ENCODE measurements around the gene CDK2AP2.
"Not testable (repeated sequence)": the region's sequence is repeated elsewhere in the genome, so short reads cannot be mapped to it uniquely, and the experiment has no call there.

Gene CDK2AP2

DNA sequence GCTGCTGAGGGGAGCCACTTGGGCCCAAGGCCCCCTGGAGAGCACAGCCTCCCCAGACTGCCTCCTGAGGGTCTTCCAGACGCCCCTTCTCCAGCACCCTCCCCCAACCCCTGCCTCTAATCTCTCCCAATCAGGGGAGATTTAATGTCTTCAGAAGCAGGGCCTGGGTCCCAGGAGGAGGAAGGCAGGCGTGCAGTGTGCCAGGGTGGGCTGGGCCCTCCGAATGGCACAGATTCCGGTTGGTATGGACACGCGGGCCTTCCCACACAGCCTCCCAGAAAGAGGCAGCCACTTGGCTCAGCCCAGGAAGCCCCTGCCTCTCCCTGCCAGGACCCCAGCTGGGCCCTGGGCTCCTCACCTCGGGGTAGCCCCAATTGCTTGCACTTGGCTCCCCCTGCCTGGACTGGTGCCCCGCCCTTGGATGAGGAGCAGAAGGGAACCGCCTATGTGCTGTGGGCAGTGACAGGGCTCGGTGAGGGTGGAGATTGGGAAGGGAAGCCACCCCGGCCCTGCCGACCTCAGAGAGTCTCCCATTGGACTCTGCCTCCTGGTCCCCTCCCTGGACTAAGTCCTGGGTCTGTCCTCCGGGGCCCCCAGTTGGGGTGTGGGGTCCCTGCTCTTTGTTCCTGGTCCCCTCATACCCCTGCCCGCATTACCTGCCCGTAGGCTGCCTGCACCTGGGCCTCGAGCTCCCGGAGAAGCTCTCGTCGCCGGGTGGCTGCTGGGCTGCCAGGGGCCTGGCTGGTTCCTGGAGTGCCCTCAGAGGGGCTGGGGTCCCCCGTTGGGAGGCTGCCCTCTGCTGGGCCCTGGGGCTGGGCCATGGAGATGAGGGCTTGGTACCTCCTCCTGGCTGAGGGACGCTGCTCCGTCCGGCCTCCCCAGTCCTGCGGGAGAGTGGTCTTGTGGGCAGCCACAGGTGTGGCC lies 15.9 kb upstream of the CDK2AP2 start:
- DNase-seq = no peak

GRCh38 chr11:67522844-67523555 lies 15.0 kb upstream of the CDK2AP2 start, which contains the start of gene CABP2:
Gene CABP2, minus strand, starts transcription at chr11:67523446. Its CDS starts 120 bp downstream, at chr11:67523326.
- no peak for DNase-seq

GRCh38 chr11:67522338-67522737 lies 14.4 kb upstream of the CDK2AP2 start:
- DNase-seq = no peak

DNA sequence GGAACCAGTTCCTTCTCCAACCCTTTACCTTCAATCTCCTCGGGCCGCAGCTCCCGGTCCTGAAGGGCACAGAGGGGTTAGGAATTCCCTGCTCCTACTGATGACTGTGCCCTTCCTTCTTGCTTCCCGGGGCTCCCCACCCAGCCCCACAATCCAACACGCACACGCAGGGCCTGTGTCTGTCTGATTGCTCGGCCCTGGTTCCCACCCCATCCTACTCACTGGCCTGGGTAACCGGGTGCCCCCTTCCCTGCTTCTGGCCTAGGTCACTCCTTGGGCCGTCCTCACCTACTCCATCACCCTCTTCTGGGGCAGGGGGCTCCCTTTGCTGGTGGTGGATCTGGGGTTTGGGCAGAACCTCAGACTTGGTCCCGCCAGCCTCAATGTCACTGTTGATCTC lies 14.0 kb upstream of the CDK2AP2 start:
- no peak for DNase-seq

DNA sequence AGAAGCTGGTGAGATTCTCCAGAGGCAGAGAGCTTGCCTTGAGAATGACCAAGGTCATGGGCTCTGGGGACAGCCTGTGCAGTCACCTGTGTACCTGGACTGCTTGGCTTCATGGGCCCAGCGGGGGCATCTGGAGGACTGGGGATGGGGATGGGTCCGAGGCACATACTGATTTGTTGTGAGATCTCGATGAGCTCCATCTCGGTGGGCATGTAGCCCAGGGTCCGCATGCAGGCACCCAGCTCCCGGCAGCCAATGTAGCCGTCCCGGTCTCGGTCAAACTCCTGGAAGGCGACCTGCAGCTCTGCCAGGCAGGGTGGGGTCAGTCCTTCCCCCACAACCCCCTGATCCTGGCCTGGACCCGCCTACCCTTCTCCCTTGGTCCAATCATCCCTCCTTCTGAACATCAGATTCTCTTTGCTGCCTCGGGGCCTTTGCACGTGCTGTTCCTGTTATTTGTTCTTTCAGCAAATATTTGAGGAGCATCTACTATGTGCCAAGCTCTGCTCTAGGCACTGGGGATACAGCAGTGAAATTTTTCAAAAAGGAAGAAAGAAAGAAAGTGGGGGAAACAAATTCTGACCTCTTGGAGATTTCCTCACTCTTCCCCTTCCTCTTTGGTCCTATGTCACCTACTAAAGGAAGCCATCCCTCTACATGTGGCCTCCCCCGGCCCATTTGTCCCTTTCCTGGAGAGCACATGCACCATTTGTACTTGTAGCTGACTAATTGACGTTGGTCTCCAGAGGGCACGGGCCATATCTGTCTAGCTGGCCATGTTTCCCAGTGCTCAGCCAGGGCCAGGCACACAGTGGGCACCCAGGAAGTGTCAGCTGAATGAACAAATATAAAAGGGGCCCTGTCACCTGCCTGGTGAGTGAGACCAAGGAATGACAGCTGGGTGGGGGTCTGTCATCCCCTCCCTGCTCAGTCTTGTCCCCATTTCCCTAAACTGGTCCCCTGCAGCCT lies 13.2 kb upstream of the CDK2AP2 start:
- DNase-seq = no peak

- DNase-seq = no peak
Measured at GRCh38 chr11:67519726-67520125, 11.8 kb upstream of the CDK2AP2 start.

GRCh38 chr11:67517784-67518552 lies 10.0 kb upstream of the CDK2AP2 start:
- no peak for DNase-seq

- no peak for DNase-seq
Measured at GRCh38 chr11:67516806-67517205, 8.8 kb upstream of the CDK2AP2 start.

DNA sequence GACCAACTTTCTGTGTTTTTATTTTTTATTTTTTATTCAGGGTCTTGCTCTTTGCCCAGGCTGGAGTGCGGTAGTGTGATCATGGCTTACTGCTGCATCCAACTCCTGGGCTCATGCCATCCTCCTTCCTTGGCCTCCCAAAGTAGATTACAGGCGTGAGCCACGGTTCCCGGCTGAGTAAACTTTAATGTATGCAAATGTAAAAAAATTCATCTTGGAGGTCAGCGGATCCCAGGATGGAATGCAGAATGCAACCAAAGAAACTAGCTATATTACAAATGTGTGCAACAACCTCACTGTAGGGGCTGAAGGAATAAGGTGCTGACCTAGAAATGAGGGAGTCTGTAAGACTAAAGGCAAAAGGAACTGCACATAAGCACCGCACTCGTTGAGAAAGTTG lies 6.2 kb upstream of the CDK2AP2 start:
- DNase-seq = no peak

GRCh38 chr11:67511558-67511957 lies 3.6 kb upstream of the CDK2AP2 start:
- not testable (repeated sequence) for DNase-seq

GRCh38 chr11:67510023-67510345 lies 2.0 kb upstream of the CDK2AP2 start:
- DNase-seq = no peak

- DNase-seq = peak; percentile 91 to 98
Measured at GRCh38 chr11:67508486-67509121, 642 bp upstream of the CDK2AP2 start.

- no peak for DNase-seq
Measured at GRCh38 chr11:67507242-67507863, 609 bp downstream of the CDK2AP2 start.

- DNase-seq = no peak
Measured at GRCh38 chr11:67506426-67507051, 1.4 kb downstream of the CDK2AP2 start.

GRCh38 chr11:67505605-67506396 lies 2.2 kb downstream of the CDK2AP2 start:
- DNase-seq = peak; percentile 80 to 84

GRCh38 chr11:67504950-67505581 lies 2.9 kb downstream of the CDK2AP2 start, which contains the start of gene PITPNM1:
Gene PITPNM1, minus strand, starts transcription at chr11:67505363. Its CDS starts 1,183 bp downstream, at chr11:67504180.
- DNase-seq = peak; percentile 27 to 67

GRCh38 chr11:67504005-67504949 lies 3.7 kb downstream of the CDK2AP2 start:
- peak in 1 of 2 experiments; percentile 48 for DNase-seq
